SW 1271 (cell line): ENCODE data around the gene EHHADH.
A peak's percentile ranks its signal among the peaks of the same experiment; 100 is the strongest.
"Not testable (repeated sequence)": the region's sequence is repeated elsewhere in the genome, so short reads cannot be mapped to it uniquely, and the experiment has no call there.

Experiments
- DNase-seq, 2 experiments: peaks; one replicate each; lab custom pipeline; 2025; lab: John Stamatoyannopoulos, UW

Gene EHHADH

GRCh38 chr3:185253645-185254410 is at the start of gene EHHADH:
EHHADH (minus strand) TSS chr3:185254049; CDS start chr3:185254022, 27 bp downstream.
- DNase-seq, result peak; percentile 17 to 66

- not testable (repeated sequence) for DNase-seq
Observed at GRCh38 chr3:185299918-185300426, 46.1 kb upstream of the EHHADH start.

DNA sequence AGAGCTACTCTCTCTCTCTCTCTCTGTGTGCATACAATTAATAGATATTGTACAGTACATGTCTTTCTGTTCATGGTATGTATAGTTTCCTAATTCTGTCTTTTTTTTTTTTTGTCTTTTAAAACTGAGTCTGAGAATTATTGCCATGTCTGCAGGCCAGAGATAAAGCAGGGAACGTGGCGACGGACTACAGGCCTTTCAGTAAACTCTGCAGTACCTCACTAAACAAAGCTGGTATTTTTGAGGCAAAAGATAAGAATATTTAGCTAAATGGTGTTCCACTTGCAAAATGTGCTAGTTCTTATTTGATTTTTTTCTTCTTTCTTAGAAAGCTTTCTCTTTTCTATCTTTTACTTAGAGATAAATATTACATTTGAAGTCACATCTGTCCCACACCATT is 44.0 kb upstream of the EHHADH start:
- DNase-seq, result no peak

DNA sequence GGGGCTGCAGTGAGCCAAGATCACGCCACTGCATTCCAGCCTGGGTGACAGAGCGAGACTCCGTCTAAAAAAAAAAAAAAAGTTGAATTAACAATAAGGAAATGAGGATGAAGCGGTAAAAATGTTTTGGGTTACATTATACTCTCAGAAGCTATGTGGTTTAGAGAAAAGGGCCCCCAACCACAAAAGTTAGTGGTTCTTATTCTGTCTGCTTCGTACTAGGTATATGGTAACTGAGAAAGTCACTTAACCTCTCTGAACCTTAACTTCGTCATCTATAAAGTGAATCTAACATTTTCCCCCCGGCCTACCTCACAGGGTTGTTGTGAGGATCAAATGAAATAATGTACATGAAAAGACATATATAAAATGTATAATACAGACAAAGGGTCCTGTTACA is 38.4 kb upstream of the EHHADH start:
- DNase-seq, result no peak

- no peak for DNase-seq
Observed at GRCh38 chr3:185290266-185290665, 36.4 kb upstream of the EHHADH start.

- DNase-seq, result peak in 1 of 2 experiments; percentile 26
Observed at GRCh38 chr3:185283374-185283935, 29.6 kb upstream of the EHHADH start.

DNA sequence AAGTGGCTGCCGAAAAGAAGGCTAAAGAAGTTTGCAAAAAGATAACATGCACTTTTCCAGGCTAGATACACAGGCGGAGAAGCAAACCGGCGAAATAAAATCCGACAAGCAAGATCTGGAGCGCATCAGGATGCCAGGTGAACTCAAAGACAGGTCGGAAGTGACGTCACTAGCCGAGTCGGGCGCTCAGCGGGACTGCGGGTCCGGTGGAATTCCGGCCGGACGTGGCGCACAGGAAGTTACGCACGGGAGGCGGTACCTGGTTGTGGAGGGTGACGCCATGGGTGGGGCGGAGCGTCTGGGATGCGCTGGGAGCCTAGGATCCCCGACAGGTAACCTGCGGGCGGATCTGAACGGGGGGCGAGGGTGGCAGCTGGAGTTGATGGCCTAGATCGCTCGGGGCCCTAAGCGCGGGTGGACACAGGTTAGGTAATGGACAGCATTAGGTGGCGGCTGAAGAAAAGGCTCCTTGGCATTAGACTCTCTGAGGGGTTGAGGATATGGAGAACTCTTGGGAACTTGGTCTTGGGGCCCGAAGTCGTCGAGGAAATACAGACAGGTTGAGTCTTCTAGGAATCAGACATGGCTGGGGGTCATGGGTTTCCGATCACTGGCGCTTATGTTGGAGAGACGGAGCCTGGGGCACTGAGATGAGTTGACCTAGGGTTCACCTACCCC is 29.0 kb upstream of the EHHADH start:
- peak; percentile 90 to 91 for DNase-seq

GRCh38 chr3:185280572-185281365 is 26.9 kb upstream of the EHHADH start:
- peak; percentile 13 to 76 for DNase-seq

- no peak for DNase-seq
Observed at GRCh38 chr3:185279587-185280138, 25.8 kb upstream of the EHHADH start.

GRCh38 chr3:185276415-185276814 is 22.6 kb upstream of the EHHADH start:
- DNase-seq, result no peak

- no peak for DNase-seq
Observed at GRCh38 chr3:185272033-185272432, 18.2 kb upstream of the EHHADH start.

GRCh38 chr3:185270956-185271332 is 17.1 kb upstream of the EHHADH start:
- no peak for DNase-seq

DNA sequence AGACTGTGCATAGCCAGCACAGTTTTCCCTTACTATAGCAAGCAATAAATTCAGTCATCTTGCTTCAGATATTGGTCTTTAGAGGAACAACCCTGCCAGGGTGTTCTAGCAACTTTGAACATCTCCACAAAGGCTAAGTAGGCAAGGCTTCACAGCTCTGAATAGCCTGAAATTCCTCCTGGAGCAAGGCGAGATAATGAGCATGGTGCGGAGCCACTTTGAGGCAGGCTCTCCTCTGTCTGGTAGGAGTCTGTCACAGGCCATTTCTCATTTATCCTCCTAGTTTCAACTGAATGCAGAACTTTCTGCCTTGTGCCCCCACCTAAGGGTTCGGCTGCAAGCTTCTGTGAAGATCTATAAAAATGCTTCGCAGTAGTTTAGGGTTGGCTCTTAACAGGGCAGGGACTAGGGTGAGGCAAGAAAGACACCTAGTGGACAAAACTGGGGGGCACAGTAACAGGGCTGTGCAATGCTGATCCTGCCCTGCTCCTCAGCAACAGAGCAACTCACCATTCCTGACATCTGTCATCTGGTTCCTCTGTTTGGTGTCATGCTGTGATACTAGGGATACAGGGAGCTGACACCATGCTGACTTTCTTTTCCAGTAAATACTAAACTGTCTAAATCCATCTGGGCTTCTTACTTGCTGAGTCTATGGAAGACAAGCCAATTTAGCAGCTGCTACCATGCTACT is 16.6 kb upstream of the EHHADH start:
- DNase-seq, result peak in 1 of 2 experiments; percentile 27

GRCh38 chr3:185268194-185268962 is 14.5 kb upstream of the EHHADH start:
- DNase-seq, result no peak

DNA sequence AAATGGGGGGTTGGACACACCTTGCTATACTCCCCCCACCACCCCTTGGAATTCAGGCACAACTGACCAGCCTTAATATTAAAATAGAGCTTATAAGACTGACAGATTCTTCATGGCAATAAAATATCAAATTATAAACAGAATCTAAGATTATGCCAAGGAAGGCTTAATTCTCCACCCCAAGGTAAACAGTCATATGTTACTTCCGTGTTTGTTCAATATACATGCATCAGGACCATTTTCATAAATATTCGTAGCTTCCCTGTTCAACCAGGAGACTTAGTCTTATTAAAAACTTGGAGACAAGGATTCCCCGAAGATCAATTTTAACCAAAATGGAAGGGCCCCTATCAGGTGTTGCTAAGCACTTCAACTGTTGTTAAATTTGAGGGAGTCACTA is 13.3 kb upstream of the EHHADH start:
- DNase-seq, result no peak

- no peak for DNase-seq
Observed at GRCh38 chr3:185264849-185265553, 11.2 kb upstream of the EHHADH start.

- no peak for DNase-seq
Observed at GRCh38 chr3:185263423-185263822, 9.6 kb upstream of the EHHADH start.

DNA sequence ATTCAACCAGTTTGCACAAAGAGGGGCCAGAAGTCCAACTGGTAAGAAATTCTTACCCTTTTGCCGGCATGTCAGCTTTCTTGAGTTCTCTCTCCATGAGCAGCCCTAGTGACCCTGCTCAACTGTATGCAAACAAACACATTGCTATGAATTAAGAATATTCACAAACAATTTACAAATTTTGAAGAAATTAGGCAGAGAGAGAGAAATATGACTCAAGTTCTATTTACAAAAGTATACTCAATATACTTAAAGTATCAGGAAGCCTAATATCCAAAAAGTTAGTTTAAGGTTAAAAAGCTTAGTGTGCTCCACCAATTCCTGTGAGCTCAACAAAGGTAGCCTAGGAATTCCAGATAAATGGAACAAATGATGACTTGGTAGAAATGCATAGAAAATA is 3.5 kb upstream of the EHHADH start:
- DNase-seq, result no peak

GRCh38 chr3:185254799-185255198 is 950 bp upstream of the EHHADH start:
- no peak for DNase-seq

- DNase-seq, result not testable (repeated sequence)
Observed at GRCh38 chr3:185253133-185253532, 716 bp downstream of the EHHADH start.
